Fibroblast of pulmonary artery (primary cell): Measurements from ENCODE around the gene CHN2.

Experiments used
- DNase-seq: peaks from one replicate; pipeline ENCODE4 v3.0.0-alpha.2; 2010; ENCODE audit warnings: low read depth
- H3K4me3 ChIP-seq: replicated peaks from 2 replicates; pipeline ENCODE4 v1.5.1; 2011; ENCODE audit warnings: low read depth, mild to moderate bottlenecking, control low read depth, low read length, moderate library complexity
- CTCF ChIP-seq: IDR thresholded peaks from 2 replicates; pipeline ENCODE4 v1.5.1; 2011; ENCODE audit warnings: mild to moderate bottlenecking, control low read depth, low read length, inconsistent platforms; ENCODE audit errors: missing control alignments

Gene CHN2

GRCh38 chr7:29454464-29454863 lies 259.9 kb downstream of the CHN2 start:
- no peak overlapping the region for H3K4me3 ChIP-seq
- no peak for TF ChIP-seq CTCF
- no peak for DNase-seq

- no peak for DNase-seq
- no peak for TF ChIP-seq CTCF
- H3K4me3 ChIP-seq, result no peak overlapping the region
Observed at GRCh38 chr7:29454899-29455451, 260.4 kb downstream of the CHN2 start.

- H3K4me3 ChIP-seq, result no peak overlapping the region
- no peak for TF ChIP-seq CTCF
- no peak for DNase-seq
Observed at GRCh38 chr7:29457141-29457561, 262.6 kb downstream of the CHN2 start.

- no peak overlapping the region for H3K4me3 ChIP-seq
- DNase-seq, result peak; percentile 50
- TF ChIP-seq CTCF, result no peak
Observed at GRCh38 chr7:29457565-29458011, 263.0 kb downstream of the CHN2 start.

- no peak overlapping the region for H3K4me3 ChIP-seq
- TF ChIP-seq CTCF, result no peak
- DNase-seq, result no peak
Observed at GRCh38 chr7:29458933-29459332, 264.4 kb downstream of the CHN2 start.

GRCh38 chr7:29459589-29459988 lies 265.0 kb downstream of the CHN2 start:
- DNase-seq, result no peak
- no peak for TF ChIP-seq CTCF
- no peak overlapping the region for H3K4me3 ChIP-seq

- no peak for TF ChIP-seq CTCF
- H3K4me3 ChIP-seq, result no peak overlapping the region
- DNase-seq, result no peak
Observed at GRCh38 chr7:29461996-29462395, 267.4 kb downstream of the CHN2 start.
